ENCODE results near the gene PPARA.

PPARA gene

DNA sequence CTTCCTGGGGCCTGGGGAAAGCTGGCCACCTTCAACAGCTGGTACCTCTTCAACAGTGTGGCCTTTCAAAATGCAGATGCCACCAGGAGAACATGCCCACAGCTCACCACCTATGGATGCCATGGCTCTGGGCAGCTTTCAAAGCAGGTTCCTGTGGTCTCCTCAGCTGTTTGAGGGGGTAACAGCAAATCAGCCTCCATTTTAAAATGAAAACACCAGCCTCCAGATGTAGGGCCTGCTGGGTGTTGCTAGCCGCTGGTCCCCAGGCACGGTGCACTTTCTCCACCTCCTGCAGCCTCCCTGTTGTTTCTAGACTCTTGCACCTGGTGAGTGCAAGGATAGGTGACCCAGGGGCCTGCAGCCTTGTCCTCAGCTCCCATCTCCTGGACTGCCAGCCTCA lies 89.7 kb downstream of the PPARA start:
- no peak for TF ChIP-seq ZFX (IDR thresholded peaks at IDR 0.05; ENCODE audit: borderline replicate concordance)
- TF ChIP-seq, protein P1, sequence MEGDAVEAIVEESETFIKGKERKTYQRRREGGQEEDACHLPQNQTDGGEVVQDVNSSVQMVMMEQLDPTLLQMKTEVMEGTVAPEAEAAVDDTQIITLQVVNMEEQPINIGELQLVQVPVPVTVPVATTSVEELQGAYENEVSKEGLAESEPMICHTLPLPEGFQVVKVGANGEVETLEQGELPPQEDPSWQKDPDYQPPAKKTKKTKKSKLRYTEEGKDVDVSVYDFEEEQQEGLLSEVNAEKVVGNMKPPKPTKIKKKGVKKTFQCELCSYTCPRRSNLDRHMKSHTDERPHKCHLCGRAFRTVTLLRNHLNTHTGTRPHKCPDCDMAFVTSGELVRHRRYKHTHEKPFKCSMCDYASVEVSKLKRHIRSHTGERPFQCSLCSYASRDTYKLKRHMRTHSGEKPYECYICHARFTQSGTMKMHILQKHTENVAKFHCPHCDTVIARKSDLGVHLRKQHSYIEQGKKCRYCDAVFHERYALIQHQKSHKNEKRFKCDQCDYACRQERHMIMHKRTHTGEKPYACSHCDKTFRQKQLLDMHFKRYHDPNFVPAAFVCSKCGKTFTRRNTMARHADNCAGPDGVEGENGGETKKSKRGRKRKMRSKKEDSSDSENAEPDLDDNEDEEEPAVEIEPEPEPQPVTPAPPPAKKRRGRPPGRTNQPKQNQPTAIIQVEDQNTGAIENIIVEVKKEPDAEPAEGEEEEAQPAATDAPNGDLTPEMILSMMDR (IDR thresholded peaks at IDR 0.05) = no peak
- H3K27ac ChIP-seq = no peak overlapping the region

GRCh38 chr22:46240506-46240905 lies 90.2 kb downstream of the PPARA start:
- no peak for TF ChIP-seq ZFX (IDR thresholded peaks at IDR 0.05; ENCODE audit: borderline replicate concordance)
- TF ChIP-seq, protein P1 (IDR thresholded peaks at IDR 0.05) = no peak
- no peak overlapping the region for H3K27ac ChIP-seq

- no peak for TF ChIP-seq ZFX (IDR thresholded peaks at IDR 0.05; ENCODE audit: borderline replicate concordance)
- TF ChIP-seq, protein P1 (IDR thresholded peaks at IDR 0.05) = no peak
- H3K27ac ChIP-seq = no peak overlapping the region
Observed at GRCh38 chr22:46240907-46241306, 90.6 kb downstream of the PPARA start.

GRCh38 chr22:46241396-46242007 lies 91.2 kb downstream of the PPARA start:
- TF ChIP-seq, protein P1 (IDR thresholded peaks at IDR 0.05) = no peak
- TF ChIP-seq ZFX (IDR thresholded peaks at IDR 0.05; ENCODE audit: borderline replicate concordance) = no peak
- no peak overlapping the region for H3K27ac ChIP-seq

DNA sequence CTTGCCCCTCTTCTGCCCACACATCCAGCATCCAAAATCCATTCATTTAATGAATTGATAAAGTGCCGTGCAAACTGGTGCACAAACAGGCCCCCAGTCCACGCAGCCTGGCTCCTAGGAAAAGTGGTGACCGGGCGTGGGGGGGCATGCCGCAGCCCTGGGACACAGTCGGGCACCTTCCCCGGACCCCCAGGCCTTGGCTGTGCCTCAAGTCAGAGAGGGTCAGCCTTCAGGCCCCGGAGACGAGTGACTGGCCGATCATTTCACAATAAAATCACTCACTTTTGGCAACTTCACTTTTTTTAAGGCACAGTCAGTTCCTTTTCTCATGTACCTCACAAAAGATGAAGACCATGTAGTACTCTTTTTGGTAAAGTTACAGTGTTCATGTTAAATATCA lies 91.8 kb downstream of the PPARA start:
- no peak overlapping the region for H3K27ac ChIP-seq

DNA sequence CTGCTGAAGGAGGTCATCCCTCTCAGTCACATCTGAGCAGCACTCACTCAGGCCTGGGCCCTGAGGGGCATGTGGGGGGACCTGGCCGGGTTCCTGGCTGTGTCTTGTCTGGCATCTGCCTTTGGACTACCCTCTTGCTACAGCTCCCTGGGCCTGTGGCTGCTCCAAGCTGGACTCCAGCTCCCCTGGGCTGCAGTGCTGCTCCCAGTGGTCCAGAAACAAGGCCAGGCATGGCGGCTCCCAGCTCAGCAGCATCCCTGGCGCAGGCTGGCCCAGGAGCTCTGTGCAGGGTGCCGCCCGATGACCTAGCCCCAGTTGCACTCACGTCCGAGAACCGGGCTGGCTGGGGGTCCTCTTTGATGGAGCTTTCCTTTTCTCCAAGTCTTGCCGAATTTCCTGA lies 94.4 kb downstream of the PPARA start:
- H3K27ac ChIP-seq = no peak overlapping the region
- TF ChIP-seq, protein P1 (IDR thresholded peaks at IDR 0.05) = no peak
- TF ChIP-seq ZFX (IDR thresholded peaks at IDR 0.05; ENCODE audit: borderline replicate concordance) = no peak

More for the DNA sequence above, 91.8 kb downstream of the PPARA start:
- TF ChIP-seq, protein P1 (IDR thresholded peaks at IDR 0.05) = no peak
- TF ChIP-seq ZFX (IDR thresholded peaks at IDR 0.05; ENCODE audit: borderline replicate concordance) = no peak

- TF ChIP-seq, protein P1 (IDR thresholded peaks at IDR 0.05) = no peak
- TF ChIP-seq ZFX (IDR thresholded peaks at IDR 0.05; ENCODE audit: borderline replicate concordance) = no peak
- no peak overlapping the region for H3K27ac ChIP-seq
Observed at GRCh38 chr22:46245511-46245910, 95.2 kb downstream of the PPARA start.
